Right lobe of liver (tissue), 6 donors: Measurements from ENCODE around the gene RCN2. TPM values are rescaled to one million over a fixed set of nuclear protein-coding genes. Genes with fewer than 3 reads are reported as not detected.

Experiments used
- ATAC-seq, 4 donors: fragments of 200-7000 bp; cut with Tn5 transposase; one replicate each; pipeline ENCODE4 v1.9.1; 2020; ENCODE audit warnings: mild to moderate bottlenecking in 4 of 4, moderate library complexity in 4 of 4
- DNase-seq, 3 donors: peaks; one replicate each; pipeline ENCODE4 v3.0.0-alpha.2; 2020
- H3K27ac ChIP-seq, 3 donors: fragments of 200-600 bp; one replicate each; pipeline ENCODE4 v1.8.0; 2022
- H3K27me3 ChIP-seq, 2 donors: fragments of 200-600 bp; one replicate each; pipeline ENCODE4 v1.8.0; 2022
- H3K36me3 ChIP-seq, 4 donors: fragments of 200-600 bp; sonication (generic) in 1 of 4; one replicate each; pipeline versions ENCODE4 v1.5.1 to v1.8.0; 2017 to 2022; ENCODE audit warnings: control low read depth in 1 of 4
- H3K4me1 ChIP-seq, 4 donors: fragments of 200-600 bp; sonication (generic) in 1 of 4; one replicate each; pipeline versions ENCODE4 v1.5.1 to v1.8.0; 2017 to 2022; ENCODE audit warnings: control low read depth in 1 of 4
- H3K4me3 ChIP-seq, 3 donors: fragments of 200-600 bp; one replicate each; pipeline ENCODE4 v1.8.0; 2022
- H3K9me3 ChIP-seq, 4 donors: fragments of 200-600 bp; sonication (generic) in 1 of 4; one replicate each; pipeline versions ENCODE4 v1.5.1 to v1.8.0; 2017 to 2022; ENCODE audit warnings: control low read depth in 1 of 4
- CTCF ChIP-seq, 4 donors: fragments of 200-600 bp in 3 of 4; fragments of 450-650 bp in 1 of 4; IDR thresholded peaks; one replicate each; pipeline versions ENCODE4 v1.5.1 to v1.8.0; 2016 to 2022; ENCODE audit warnings: antibody characterized with exemption in 4 of 4, mild to moderate bottlenecking in 2 of 4
- POLR2A ChIP-seq: fragments of 450-650 bp; IDR thresholded peaks from one replicate; pipeline ENCODE4 v1.6.1; 2017; ENCODE audit warnings: antibody characterized with exemption, mild to moderate bottlenecking
- WGBS: methylation state at CpG from one replicate; pipeline ENCODE4 v1.1.6; 2018; ENCODE audit warnings: low coverage, low lambda C conversion rate; ENCODE audit not compliant: insufficient coverage; ENCODE audit errors: missing lambda C conversion rate; 5-methylcytosine and 5-hydroxymethylcytosine counted together
- intact Hi-C, 2 donors: fragments of 100-400 bp; cut with DNase I; formaldehyde crosslinking; loops; one replicate each; pipeline versions ENCODE4 v1.11.2 to v1.14.1; 2022
- total RNA-seq, 6 experiments: library from RNA; depleted of rRNA in 2 of 6; stranded (reverse); fragments of >200 nt in 2 of 6; fragmentation: NEBNext Ultra II Directional in 3 of 6; extraction: Animal tissue kit (Norgen Biotek cat#: 25700) in 3 of 6; gene quantifications; one replicate each; pipeline versions ENCODE4 v1.1.0 to v1.2.4, GENCODE V29; 2016 to 2023
- donor health status: DM: no; HTN: yes; CAD: no.
- donor health status: DM: no; HTN: no; CAD: no.
- donor health status: DM: no; HTN: no; CAD: no.
- donor health status: DM: no; HTN: yes; CAD: no.
- donor health status: DM: no; HTN: yes; CAD: no.

RCN2 gene
- total RNA-seq, 6 experiments from 2014 or later, result 5.6 to 17.6 (median 11.8) TPM

GRCh38 chr15:76982756-76983155 is 51.2 kb downstream of the RCN2 start:
- no peak for DNase-seq
- Histone ChIP-seq H3K27ac (no peak overlapping the region), H3K4me3 (no peak overlapping the region), H3K9me3 (no peaks in the 10 kb centered on the region), H3K36me3 (no peaks in the 10 kb centered on the region), H3K4me1 (no peaks in the 10 kb centered on the region), H3K27me3 (no peaks in the 10 kb centered on the region)
- no peak for ATAC-seq
- no peak for TF ChIP-seq POLR2A
- TF ChIP-seq CTCF (IDR thresholded peaks at IDR 0.05), result no peak
- intact Hi-C loops, result no loop called here
- WGBS, result 33% methylated on average over 3 of the region's 6 CpGs

- H3K36me3 ChIP-seq, result no peaks in the 10 kb centered on the region
- intact Hi-C loops, result no loop called here
- peak; percentile 34 to 59 (median 48) for ATAC-seq
Observed at GRCh38 chr15:76983590-76984375, 52.2 kb downstream of the RCN2 start.

GRCh38 chr15:76986743-76987142 is 55.2 kb downstream of the RCN2 start:
- Histone ChIP-seq H3K36me3 (no peaks in the 10 kb centered on the region), H3K27ac (no peak overlapping the region), H3K4me3 (no peak overlapping the region), H3K9me3 (no peaks in the 10 kb centered on the region), H3K27me3 (no peaks in the 10 kb centered on the region), H3K4me1 (no peaks in the 10 kb centered on the region)
- DNase-seq (no peak), ATAC-seq (no peak)
- 77% methylated on average over 2 of the region's 3 CpGs for WGBS
- TF ChIP-seq CTCF (IDR thresholded peaks at IDR 0.05) (no peak), POLR2A (no peak)
- intact Hi-C loops, result no loop called here

More at GRCh38 chr15:76983590-76984375, 52.2 kb downstream of the RCN2 start:
- WGBS, result 54% methylated on average over 4 of the region's 4 CpGs
- no peaks in the 10 kb centered on the region for H3K4me1 ChIP-seq
- TF ChIP-seq CTCF (IDR thresholded peaks at IDR 0.05), result no peak
- no peak for TF ChIP-seq POLR2A
- H3K9me3 ChIP-seq, result no peaks in the 10 kb centered on the region
- H3K27ac ChIP-seq, result no peak overlapping the region
- H3K4me3 ChIP-seq, result no peak overlapping the region
- no peak for DNase-seq
- no peaks in the 10 kb centered on the region for H3K27me3 ChIP-seq

- no peaks in the 10 kb centered on the region for H3K27me3 ChIP-seq
- DNase-seq (no peak), ATAC-seq (no peak)
- 89% methylated on average over 3 of the region's 6 CpGs for WGBS
- H3K4me3 ChIP-seq, result no peak overlapping the region
- no peaks in the 10 kb centered on the region for H3K9me3 ChIP-seq
- no peak overlapping the region for H3K27ac ChIP-seq
- no peaks in the 10 kb centered on the region for H3K36me3 ChIP-seq
- H3K4me1 ChIP-seq, result no peaks in the 10 kb centered on the region
- intact Hi-C loops, result no loop called here
- TF ChIP-seq POLR2A (no peak), CTCF (IDR thresholded peaks at IDR 0.05) (no peak)
Observed at GRCh38 chr15:76987276-76987675, 55.7 kb downstream of the RCN2 start.
